NCI-H146 treated with DMSO at 0.1 percent for 48 hours (cell line): ENCODE data around the gene ATP5IF1.

Source experiments
- DNase-seq: peaks from one replicate; lab custom pipeline; 2025; ENCODE audit not compliant: unreplicated experiment; lab: John Stamatoyannopoulos, UW

The ATP5IF1 gene

DNA sequence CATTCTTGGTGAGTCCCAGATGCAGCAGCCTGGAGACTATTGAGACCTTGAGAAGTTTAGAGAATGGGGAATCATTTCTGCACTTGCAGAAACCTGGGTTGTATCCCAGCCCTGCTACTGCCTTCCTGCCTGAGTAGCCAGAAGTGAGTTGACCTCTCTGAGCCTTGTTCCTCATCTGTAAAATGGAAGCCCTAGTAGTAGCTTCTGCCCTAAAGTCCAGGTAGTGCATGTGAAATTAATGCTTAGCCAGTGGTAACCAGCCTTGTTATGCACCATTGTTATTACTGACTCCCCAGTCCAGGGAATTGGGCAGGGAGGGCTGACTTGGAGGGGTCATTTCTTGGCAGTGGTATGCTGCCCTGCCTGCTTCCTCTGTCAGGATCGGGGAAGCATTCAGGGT is 29.0 kb downstream of the ATP5IF1 start:
- DNase-seq = no peak

DNA sequence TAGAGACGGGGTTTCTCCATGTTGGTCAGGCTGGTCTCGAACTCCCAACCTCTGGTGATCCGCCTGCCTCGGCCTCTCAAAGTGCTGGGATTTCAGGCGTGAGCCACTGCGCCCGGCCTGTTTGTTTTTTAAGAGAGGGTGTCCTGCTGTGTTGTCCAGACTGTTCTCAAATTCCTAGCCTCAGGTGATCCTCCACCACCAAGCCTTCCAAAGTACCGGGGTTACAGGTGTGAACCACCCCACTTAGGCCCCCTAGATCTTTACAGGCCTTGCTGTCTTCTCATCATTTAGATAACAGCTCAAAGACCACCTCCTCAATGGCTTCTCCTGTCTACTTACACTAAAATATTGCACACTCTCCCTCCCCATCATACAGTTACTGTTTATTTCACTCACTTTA is 29.7 kb downstream of the ATP5IF1 start:
- DNase-seq = no peak

DNA sequence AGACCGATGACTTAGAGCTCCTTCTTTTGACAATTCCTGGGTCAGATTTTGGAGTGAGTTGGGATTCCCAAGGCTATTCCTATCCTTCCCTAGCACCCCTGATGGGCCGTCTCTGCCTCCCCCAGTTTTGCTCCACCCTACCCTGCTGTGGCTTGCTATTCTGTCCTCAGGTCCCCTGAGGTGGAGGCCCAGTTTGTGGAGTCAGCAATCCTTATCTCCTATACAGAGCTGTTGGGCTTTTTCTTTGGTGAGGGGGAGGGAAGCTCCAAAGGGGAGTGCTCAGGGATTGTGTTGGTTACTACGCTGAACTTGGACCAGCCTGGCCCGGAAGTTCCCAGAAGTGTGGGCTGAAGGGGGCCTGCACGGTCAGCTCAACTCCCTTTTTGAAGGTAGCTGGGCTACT is 31.0 kb downstream of the ATP5IF1 start:
- no peak for DNase-seq

DNA sequence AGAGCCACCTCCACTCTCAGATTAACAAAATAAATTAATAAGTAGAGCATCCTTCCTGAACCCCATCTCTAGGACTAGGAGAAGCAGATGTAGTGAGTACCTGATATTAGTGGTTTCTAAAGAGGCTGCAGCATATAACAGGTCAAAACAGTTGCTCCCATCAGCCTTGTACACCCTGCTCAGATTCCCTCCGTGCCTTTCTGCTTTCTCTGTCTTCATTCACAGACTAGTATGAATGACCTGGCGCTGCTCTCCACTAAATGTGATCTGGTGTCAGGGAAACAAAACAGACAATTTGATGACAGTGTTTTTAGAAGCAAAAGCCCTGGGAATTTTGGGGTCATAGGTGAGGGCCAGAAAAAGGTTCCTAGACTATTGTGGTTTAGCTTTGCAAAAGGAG is 31.7 kb downstream of the ATP5IF1 start:
- DNase-seq = no peak

DNA sequence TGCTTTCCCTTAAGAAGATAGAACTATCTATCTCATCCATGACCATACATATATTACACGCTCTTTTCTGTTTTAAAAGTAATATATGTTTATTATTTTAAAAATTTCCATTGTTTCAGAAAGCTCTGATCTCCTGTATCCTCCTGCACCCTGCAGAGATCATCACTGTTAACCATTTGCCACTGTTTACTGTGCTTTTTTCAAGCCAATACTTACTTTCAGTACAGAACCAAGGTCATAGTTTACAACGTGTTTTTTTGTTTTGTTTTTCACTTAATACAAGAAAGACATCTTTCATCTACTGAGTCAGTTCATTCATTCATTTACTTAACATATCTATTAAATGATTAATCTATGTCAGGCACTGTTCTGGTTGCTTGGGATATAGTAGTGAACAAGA is 33.6 kb downstream of the ATP5IF1 start:
- no peak for DNase-seq

DNA sequence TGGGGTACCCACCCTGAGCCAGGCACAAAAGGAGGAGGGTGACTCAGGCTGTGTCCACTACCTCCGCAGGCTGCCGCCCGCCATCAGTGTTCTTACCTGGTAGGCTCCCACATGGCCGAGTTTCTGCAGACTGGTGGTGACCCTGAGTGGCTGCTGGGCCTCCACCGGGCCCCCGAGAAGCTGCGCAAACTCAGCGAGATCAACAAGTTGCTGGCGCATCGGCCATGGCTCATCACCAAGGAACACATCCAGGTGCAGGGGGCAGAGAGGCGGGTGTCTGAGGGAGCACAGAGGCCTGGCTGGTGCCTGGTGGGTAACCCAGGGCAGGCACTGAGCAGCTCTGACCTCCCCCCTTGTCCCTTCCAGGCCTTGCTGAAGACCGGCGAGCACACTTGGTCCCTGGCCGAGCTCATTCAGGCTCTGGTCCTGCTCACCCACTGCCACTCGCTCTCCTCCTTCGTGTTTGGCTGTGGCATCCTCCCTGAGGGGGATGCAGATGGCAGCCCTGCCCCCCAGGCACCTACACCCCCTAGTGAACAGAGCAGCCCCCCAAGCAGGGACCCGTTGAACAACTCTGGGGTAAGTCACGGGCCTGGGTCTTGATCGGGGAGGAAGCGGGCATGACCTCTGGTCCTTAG is 36.4 kb downstream of the ATP5IF1 start:
- no peak for DNase-seq

DNA sequence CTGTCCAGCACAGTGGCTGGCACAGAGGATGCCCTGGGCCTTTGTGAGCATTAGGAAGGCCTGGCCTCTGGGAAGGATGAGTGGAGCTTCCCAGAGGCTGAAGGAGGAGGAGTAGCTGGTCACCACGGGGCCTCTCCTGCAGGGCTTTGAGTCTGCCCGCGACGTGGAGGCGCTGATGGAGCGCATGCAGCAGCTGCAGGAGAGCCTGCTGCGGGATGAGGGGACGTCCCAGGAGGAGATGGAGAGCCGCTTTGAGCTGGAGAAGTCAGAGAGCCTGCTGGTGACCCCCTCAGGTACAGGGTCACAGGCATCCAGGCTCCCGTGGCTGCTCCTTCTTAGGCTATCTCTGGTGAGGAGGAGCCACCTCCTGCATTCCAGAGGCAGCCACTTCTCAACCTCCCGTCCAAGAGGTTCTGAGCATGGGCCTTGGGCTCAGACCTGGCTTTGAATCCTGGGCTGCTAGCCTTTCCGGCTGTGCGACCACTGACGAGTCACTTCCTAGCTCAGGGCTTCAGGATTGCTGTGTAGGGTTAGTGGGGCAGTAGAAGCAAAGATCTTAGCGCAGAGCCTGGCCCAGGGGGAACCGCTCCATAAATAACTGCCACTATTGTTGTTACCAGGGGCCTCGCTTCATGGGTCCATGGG is 37.4 kb downstream of the ATP5IF1 start:
- DNase-seq = no peak

DNA sequence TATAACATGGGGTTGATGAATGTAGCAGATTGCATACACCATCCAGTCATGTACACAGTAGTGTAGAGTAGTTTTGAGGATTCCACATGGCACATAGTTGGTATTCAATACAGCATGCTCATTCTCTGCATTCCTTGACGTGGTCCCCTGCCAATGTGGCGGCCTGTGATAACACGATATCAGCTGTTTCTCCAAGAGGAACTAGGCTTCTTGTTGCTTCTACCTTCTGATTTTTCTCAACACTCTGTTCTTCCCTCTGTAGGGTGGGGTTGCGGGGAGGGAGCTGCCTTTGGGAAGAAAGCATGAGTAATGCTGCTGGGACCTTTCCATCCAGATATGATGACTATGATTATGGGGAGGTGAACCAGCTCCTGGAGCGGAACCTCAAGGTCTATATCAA is 42.8 kb downstream of the ATP5IF1 start:
- DNase-seq = no peak

DNA sequence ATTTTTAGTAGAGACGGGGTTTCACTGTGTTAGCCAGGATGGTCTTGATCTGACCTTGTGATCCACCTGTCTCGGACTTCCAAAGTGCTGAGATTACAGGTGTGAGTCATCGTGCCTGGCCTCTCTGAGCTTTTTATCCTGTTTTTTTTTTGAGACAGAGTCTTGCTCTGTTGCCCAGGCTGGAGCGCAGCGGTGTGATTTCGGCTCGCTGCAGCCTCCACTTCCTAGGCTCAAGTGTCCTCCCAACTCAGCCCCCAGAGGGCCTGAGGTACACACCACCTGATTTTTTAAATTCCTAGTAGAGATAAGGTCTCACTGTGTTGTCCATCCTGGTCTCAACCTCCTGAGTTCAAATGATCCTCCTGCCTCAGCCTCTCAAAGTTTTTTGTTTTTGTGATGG is 43.8 kb downstream of the ATP5IF1 start:
- no peak for DNase-seq

DNA sequence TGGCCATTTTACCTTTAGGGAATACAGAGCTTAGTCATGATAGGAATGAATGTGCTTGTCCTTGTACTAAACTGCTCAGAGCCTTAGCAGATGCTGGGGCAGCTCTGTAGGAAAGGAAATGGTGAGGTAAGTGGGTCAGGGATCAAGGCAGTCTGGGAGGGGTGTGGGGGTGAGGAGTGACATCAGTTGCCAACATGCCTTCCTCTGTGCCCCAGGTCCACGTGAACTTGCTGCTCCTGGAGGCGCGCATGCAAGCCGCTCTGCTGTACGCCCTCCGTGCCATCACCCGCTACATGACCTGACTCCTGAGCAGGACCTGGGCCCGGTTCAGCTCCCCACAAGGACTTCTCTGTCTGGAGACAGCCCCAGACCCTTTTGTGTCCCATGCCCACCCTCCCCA is 44.6 kb downstream of the ATP5IF1 start:
- DNase-seq = no peak

DNA sequence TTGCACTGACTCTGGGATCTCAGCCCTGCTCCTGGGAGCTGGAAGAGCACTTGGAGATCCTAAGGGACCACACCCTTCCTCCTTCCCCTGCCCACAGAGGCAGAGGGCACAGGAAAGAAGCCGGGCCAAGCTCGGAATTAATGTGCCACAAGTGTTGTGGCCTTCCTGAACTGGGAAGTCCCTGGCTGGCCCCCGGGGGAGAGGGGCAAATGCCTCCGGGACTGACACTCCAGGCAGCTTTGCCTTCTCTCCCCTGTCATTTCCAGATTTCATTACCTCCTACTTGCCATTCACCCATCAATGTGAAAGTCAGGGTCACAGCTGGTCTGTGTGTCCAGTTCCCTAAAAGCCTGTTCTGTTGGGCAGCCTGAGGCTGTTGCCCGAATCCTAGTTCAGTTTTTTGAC is 45.1 kb downstream of the ATP5IF1 start:
- no peak for DNase-seq

DNA sequence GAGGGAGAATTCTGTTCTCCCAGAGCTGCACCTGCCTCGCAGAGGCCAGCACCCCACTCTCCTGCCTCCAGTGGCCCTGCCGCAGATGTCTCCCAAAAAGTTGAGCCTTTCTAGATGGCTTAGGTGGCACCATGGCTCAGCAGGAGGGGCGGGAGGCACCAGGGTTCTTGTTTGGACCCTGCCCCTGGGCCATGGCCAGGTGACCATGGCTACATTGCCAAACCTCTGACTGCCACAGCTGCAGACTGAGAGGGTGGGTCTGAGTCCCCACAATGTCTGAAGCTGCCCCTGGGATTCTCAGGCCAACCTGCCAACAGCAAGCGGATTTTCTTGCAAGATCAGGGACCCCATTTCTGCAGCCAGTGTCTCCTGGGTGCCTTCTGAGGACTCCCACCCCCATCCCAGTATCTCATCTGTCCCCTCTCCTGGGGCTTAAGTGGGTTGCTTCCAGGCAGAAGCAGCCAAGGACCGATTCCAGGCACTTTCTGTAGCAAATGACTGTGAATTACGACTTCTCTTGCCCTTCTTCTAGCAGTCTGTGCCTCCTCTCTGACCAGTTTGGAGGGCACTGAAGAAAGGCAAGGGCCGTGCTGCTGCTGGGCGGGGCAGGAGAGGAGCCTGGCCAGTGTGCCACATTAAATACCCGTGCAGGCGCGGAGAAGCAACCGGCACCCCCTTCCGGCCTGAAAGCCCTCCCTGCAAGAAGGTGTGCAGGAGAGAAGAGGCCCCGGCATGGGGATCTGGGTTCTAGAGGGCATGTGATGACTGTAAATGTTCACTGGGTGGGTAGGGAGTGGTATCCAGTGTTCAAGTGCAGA is 45.9 kb downstream of the ATP5IF1 start:
- DNase-seq = no peak

DNA sequence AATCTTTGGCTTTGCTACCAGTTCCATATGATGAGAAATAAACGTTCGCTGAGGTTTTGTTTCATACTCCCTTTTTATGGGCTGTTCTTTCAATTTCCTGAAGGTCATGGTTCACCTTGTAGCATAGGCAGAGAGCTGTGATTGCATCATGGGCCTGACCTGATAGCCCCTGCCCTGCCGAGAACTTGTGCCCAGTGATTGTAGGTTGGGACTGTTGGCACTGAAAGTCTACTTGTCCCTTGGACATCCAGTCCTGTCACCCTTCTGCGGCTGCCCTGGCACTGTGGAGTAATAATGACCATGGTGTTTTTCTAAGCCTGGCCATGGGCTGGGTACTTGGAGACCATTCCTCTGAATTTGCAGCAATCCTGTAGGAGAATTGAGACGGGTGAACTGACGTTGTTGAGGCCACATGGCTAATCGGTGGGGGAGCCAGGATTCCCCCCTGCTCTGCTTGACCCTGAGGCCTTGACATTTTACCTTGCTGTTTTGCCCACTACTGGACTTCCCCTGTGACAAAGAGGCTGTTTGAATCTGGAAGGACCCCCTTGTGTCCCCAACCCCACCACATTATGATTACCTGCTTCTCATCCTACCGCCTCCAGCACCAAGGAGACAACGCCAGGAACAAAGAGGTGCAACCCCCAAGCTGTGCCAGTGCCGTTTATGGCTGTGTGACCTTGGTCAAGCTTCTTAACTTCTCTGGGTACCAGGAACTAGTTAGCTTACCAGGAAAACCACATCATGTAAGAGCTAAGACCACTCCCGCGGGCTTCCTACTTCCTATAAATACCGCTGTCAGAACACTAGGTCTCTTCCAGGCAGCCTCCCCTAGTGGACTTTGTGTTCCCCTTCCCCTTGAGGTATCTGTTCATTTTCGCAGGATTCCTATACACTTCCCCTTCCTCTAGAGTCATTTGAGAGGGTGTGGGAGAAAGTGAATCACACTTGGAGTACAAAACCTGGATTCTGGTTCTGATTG is 46.8 kb downstream of the ATP5IF1 start:
- no peak for DNase-seq

DNA sequence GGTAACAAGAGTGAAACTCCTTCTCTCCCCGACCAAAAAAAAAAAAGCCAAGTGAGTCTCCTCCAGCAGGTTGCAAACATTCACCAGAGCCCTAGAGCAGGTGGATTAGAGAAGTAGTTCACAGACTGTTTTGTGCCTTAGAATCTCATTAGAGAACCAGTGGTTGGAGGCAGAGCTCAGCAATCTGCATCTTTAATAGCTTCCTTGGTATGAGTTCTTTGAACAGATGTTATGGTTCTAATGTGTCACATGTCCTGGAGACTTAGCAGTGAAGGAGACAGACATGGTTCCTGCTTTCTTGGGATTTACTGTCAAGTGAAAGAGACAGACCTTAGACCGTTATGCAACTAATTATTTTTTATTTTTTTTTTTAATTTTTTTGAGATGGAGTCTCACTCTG is 50.2 kb downstream of the ATP5IF1 start:
- DNase-seq = no peak
